HG03575 (cell line): Measurements from ENCODE around the gene TNNI3K.

Source experiments
- ATAC-seq: cut with Tn5 transposase; IDR thresholded peaks from one replicate; pipeline ENCODE4 v1.9.1; 2021; ENCODE audit not compliant: unreplicated experiment, insufficient number of reproducible peaks, low FRiP score; ENCODE audit errors: extremely low read depth

Gene TNNI3K

DNA sequence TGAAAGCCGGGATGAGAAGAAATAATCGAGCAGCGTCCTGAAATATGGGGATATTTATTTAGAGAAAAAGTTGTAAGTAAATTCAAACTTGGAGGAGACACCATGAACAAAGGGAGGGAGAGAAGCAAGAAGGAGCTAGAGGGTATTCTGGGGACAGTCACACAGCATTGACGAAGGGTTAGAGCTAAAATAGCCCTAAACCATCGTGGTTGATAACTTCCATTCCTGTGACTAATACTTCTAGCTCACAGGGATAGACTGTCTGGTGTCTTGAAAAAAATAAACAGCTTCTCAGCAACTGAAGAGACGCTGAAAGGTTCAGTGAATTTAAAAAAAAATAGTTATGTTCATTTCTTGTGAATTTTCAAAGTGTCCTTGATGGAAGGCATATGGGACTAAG, 190.5 kb downstream of the TNNI3K start:
- no peak for ATAC-seq

DNA sequence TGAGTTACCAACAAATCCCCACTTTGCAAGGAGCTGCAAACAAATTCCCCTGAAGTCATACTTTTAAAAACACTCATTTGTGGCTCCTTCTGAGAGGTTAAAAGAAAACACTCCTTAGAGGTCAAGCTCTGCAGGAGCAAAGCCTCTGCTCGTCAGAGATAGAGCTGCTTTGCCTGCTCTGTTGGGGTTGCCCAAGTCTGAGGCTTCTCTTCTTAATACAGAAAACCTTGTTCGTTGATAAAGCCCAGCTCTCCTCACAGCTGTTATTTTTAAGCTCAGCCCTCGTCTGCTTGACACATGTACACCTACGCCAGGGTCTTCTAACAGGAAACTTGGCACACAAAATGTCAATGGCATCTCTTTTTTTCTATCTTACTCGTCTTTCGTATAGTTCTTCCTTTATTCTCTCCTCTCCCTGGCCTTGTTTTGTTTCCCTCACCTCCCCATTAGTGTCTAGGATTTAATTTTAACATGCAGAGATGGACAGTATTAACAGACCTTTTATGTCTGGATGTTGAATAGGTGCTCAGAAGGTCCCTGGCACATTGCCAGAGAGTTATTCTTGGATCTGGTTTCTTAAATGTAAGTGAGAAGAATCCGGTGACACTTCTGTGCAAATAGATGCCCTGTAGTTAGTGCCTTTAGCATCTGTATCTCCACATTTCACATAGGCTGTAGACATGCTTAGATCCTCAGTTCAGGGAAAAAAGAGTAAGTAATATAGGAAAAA, 191.2 kb downstream of the TNNI3K start:
- no peak for ATAC-seq

DNA sequence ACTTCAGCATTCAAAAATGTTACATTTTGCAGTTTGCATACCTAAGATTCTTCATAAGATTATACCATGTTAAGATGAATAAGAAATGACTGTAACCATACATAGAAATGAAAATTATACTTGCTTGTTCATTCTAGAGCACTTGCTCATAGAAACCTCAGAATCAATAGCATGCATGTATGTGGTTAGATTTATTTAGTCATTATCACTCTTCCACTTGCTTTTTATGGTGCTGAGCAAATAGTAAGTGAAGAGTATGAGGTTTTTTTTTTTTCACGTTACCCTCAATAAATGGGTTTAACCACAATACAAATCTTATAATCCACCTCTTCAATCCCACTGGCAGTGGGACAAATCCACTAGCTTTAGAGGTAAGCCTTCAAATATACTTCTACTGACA, 192.5 kb downstream of the TNNI3K start:
- ATAC-seq = no peak

GRCh38 chr1:74429580-74429979, 194.4 kb downstream of the TNNI3K start:
- no peak for ATAC-seq

GRCh38 chr1:74430342-74430934, 195.3 kb downstream of the TNNI3K start:
- ATAC-seq = no peak

DNA sequence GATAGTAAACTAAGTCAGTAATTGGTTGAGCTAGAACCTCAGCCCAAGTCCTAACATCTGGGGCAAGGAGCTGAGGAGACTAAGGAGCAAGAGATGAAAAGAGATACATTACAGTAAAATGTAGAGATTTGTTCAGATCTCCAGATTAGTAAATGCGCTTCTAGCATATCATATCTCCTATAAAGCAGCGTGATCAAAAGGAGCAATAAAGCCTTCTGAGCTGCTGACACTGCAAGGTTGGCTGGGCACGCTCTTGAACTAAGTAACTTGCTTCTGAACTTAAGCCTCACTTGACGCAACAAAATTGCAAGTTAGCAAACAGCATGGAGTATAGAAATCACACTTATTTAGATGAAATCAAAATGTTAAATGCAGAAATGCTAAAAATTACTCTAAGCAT, 196.3 kb downstream of the TNNI3K start:
- no peak for ATAC-seq

DNA sequence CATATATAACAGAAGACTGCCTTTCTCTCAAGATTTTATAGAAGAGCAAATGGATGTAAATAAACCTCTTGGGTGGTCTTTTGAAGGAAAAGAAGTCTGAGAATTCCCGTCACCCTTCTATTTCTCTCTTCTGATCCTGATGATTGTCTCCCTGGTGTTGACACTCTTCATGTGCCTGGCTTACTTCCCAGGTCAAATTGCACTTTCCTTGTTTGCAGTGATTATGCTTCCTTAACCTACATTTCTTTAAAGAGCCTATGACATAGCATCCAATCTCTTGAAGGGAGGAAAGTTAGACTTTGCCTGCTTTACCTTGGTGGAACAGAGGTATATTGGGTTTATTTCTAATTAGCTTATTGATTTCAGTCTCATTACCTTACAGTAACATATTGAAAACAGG, 197.1 kb downstream of the TNNI3K start:
- no peak for ATAC-seq

GRCh38 chr1:74434321-74434720, 199.1 kb downstream of the TNNI3K start:
- ATAC-seq = no peak

- no peak for ATAC-seq
Observed at GRCh38 chr1:74436078-74436477, 200.9 kb downstream of the TNNI3K start.

DNA sequence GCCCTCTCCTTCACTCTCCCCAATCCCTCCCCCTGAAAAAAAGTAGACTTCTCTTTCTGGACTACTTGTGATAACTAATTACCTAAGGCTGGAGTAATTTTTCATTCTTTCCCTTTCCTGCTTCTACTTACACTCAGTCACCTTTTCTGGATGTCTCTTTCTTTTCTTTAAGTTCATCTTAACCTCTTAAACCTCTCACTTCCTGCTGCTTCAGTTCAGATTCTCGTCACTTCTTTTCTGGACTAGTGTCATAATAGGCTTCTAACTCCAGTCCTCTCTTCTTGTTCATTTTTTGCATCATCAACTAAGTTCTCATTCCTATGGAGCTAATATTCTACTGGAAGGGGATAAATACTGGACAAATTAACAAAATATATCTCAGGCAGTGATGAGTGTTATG, 201.8 kb downstream of the TNNI3K start:
- no peak for ATAC-seq

DNA sequence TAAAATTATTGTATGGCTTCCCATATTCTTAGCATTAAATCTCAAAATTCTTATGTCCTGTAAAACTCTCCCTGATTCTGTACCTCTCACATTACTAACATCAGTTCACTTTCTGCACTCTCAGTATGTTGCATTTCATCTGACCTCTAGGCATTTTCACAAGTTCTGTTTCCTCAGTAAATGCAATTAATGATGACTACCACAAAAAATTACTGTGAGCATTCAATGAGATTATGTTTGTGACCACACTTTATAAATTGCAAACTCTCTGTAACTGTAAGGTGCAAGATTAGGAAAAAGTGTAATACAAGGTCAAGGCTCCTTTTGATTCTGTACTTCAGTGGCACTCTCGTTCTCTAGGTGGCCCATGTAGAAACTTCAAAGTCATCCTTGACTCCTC, 216.8 kb downstream of the TNNI3K start:
- ATAC-seq = no peak

GRCh38 chr1:74453277-74453676, 218.1 kb downstream of the TNNI3K start:
- ATAC-seq = no peak

GRCh38 chr1:74455390-74455789, 220.2 kb downstream of the TNNI3K start:
- no peak for ATAC-seq

DNA sequence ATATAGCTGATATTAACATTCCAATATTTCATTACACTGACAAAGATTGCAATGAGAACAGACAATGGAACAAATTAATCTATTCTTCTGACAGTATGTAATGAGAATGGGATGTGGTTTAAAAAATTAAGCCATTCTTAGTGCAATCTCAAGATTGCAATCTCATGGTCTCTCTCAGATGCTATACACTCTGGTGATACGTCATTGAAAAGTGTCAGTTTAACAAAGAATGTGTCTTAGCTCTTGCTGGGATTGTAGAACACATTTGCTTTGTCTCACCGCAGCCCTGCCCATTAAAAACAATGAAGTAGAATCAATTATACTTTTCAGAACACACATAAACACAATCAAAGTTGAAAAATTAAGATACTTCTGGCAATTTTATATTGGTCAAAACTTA, 222.1 kb downstream of the TNNI3K start:
- ATAC-seq = no peak

DNA sequence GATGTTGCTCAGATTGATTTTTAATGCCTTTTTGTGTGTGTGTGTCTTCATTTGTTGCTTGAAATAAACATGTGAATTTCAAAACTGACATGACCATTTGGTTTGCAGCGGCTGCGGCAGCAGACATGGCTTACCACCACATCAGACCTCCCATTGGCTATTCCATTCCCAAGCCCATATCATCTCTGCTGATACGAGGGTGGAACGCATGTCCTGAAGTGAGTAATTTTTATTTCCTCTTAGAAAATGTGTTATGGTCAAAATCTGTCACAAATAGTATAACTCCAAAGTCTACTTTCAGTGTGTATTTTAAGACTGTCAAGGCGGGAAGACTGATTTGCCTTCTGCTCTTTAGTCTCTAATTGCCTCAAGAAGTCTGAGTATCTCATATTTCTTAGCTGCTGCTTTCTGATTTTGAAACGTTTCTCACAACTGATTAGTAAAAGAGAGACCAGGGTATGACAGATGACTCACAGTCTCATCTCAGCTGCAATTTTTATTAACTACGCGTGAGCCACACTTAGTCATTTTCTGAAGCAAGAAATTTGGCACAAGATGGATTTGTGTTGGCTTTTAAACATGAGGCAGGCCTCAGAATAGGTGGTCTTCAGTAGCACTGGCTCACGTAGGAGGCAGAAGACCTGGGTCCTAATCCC, 228.3 kb downstream of the TNNI3K start:
- peak; percentile 69 for ATAC-seq

GRCh38 chr1:74464037-74464436, 228.8 kb downstream of the TNNI3K start:
- ATAC-seq = no peak

GRCh38 chr1:74465193-74465681, 230.1 kb downstream of the TNNI3K start:
- ATAC-seq = no peak

DNA sequence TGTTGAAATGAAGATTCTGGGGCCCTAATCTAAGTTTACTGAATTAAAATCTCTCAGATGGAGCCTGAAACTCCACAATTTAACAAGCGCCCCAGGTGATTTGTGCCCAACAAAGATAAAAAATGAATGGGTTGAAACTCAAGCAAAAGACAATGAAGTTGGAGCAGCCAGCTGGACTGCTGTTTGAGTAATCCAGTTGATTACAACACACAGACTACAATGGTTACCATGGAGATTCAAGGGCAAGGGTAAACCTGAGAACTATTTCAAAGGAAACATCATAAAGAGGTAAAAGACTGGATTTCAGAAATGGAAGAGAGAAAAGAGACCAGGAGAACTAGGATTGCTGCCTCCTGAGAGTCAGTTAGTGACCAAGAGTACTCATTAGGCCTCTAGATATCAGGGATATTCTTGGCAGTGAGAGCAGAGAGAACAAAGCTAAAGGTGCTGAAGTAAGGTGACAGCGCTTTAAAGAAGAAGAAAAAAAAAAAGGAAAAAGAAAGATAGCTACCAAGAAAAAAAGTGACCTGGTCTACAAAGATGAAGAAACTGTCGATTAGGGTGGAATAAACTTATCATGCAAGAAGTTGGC, 232.7 kb downstream of the TNNI3K start:
- no peak for ATAC-seq

DNA sequence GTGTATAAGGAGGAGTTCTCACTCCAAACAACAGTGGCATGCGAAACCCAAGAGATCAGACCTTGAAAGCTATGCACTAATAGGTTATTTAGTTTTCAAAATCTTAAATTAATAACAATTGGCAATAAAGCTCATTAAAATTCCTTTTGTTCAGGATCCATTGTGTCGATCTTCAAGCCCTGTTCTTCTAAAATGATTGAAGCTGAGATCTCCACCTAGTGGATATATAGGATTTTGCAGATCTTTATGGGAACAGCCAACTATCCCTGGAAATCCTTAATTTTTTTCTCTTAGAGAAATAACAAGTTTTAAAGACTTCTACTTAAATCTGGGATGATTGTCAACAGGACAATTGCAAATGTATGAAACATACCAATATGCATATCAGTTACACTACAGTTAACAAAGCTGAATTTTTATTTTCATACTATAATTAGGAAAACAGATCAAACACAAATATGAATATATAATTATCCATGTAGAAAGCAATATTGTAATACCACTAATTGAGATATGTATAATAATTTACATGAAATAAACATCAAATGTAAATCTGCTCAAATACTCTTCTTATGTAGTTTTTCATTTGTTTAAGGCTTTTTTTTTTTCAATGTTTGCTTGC, 233.9 kb downstream of the TNNI3K start:
- ATAC-seq = no peak
